ENCODE measurements around the gene TRAF3IP1. TPM values are rescaled to one million over a fixed set of nuclear protein-coding genes. Genes with fewer than 3 reads are reported as not detected.
"Not testable (repeated sequence)": the region's sequence is repeated elsewhere in the genome, so short reads cannot be mapped to it uniquely, and the experiment has no call there.

The TRAF3IP1 gene
- total RNA-seq, 1 experiment from 2014 or later, result 18.6 TPM

DNA sequence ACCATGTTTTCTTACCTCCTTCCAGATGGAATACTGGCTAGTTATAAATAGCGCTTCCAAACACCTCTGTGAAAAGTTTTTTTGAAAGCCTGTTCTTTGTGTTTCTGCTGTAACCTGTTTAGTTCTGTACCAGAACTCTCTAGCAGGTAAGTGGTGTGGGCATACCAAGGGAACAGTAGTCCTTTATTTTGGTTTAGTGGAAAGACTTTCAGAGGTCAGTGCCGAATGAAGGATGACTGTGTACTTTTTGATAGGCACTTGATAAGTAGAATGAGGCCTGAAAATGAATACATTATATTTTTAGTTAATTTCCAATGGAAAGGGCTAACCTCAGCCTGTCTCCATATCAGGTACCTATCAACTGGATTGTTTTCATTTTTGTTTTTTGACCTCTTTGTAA is 78.8 kb downstream of the TRAF3IP1 start:
- BruUV-seq (replicated peaks), result no TSS peak
- no peaks in the 10 kb centered on the region for H3K27me3 Mint-ChIP-seq (ENCODE audit: unreplicated experiment)
- H3K4me3 Mint-ChIP-seq (ENCODE audit: low read depth, unreplicated experiment), result no peak overlapping the region
- DNase-seq, result no peak
- H3K9me3 Mint-ChIP-seq (ENCODE audit: low read depth, unreplicated experiment), result no peaks in the 10 kb centered on the region
- H3K36me3 Mint-ChIP-seq (ENCODE audit: insufficient read depth, unreplicated experiment), result peaks cover 11% of the 10 kb centered on the region
- no peak overlapping the region for H3K27ac Mint-ChIP-seq (ENCODE audit: unreplicated experiment)
- CTCF ChIA-PET, result no interaction called here
- intact Hi-C loops (cut with micrococcal nuclease; ENCODE audit: unreplicated experiment), result no loop called here
- TF ChIP-seq, protein P1, sequence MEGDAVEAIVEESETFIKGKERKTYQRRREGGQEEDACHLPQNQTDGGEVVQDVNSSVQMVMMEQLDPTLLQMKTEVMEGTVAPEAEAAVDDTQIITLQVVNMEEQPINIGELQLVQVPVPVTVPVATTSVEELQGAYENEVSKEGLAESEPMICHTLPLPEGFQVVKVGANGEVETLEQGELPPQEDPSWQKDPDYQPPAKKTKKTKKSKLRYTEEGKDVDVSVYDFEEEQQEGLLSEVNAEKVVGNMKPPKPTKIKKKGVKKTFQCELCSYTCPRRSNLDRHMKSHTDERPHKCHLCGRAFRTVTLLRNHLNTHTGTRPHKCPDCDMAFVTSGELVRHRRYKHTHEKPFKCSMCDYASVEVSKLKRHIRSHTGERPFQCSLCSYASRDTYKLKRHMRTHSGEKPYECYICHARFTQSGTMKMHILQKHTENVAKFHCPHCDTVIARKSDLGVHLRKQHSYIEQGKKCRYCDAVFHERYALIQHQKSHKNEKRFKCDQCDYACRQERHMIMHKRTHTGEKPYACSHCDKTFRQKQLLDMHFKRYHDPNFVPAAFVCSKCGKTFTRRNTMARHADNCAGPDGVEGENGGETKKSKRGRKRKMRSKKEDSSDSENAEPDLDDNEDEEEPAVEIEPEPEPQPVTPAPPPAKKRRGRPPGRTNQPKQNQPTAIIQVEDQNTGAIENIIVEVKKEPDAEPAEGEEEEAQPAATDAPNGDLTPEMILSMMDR (IDR thresholded peaks at IDR 0.05; ENCODE audit: unreplicated experiment), result no peak
- peaks cover under 1% of the 10 kb centered on the region for H3K4me1 Mint-ChIP-seq (ENCODE audit: low read depth, unreplicated experiment)

DNA sequence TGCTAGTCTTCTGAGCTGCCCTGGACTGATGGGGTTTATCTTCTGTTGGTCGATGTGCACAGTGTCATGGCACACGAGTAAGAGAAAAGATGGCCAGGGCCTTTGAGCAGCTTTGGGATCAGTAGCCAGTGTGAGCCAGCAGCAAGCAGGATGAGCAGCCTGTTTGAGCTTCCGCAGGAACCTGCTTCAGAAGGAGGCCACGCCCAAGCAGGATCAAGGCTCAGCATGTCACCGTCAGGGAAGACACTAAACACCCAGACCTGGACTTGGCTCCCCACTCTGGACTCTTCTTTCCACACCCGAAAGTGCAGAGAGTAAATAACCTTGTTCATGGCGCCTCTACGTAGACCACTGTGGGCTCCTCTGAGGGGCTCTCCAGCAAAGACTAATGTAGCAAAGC is 81.2 kb downstream of the TRAF3IP1 start:
- TF ChIP-seq, protein P1 (IDR thresholded peaks at IDR 0.05; ENCODE audit: unreplicated experiment), result no peak
- H3K9me3 Mint-ChIP-seq (ENCODE audit: low read depth, unreplicated experiment), result no peaks in the 10 kb centered on the region
- H3K27ac Mint-ChIP-seq (ENCODE audit: unreplicated experiment), result no peak overlapping the region
- no peaks in the 10 kb centered on the region for H3K27me3 Mint-ChIP-seq (ENCODE audit: unreplicated experiment)
- no TSS peak for BruUV-seq (replicated peaks)
- no peak overlapping the region for H3K4me3 Mint-ChIP-seq (ENCODE audit: low read depth, unreplicated experiment)
- H3K4me1 Mint-ChIP-seq (ENCODE audit: low read depth, unreplicated experiment), result no peaks in the 10 kb centered on the region
- peaks cover 11% of the 10 kb centered on the region for H3K36me3 Mint-ChIP-seq (ENCODE audit: insufficient read depth, unreplicated experiment)
- DNase-seq, result no peak
- CTCF ChIA-PET, result no interaction called here
- intact Hi-C loops (cut with micrococcal nuclease; ENCODE audit: unreplicated experiment), result no loop called here

DNA sequence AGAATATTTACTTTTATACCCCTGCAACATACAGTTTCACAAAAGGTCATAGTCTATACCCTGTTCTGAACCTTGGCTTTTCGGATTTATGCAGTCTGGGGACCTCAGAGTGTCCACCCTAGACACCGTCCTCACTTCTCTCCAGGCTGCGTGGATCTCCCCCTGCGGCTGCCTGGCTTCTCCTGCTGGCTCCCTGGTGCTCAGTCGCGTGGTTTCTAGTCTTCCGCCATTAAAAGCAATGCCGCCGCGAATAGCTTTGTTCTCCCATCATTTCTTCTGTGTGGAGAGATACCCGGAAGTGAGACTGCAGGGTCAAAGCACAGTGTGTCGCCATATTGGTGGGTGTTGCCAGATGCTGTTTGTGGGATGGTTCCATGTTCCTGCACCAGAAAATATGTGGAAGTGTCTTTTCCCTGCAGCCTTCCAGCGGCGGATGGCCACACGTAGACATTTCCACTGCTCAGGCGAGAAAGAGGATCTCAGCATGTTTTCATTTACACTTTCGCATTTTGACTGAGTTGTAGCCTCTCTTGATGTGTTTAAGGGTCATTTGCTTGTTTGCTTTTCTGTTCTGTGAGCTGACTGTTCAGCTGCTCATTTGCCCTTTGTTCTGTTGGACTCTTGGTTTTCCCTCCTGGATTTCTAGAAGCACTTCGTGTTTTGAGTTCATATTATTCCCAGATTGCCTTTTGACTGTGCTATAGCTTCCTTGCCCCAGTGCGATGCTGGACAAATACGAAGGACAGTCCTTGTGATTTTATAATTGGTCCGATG is 83.5 kb downstream of the TRAF3IP1 start:
- BruUV-seq (replicated peaks), result no TSS peak

GRCh38 chr2:238404406-238405216 is 84.3 kb downstream of the TRAF3IP1 start:
- Mint-ChIP-seq H3K27me3 (ENCODE audit: unreplicated experiment) (no peaks in the 10 kb centered on the region), H3K36me3 (ENCODE audit: insufficient read depth, unreplicated experiment) (peaks cover under 1% of the 10 kb centered on the region), H3K4me3 (ENCODE audit: low read depth, unreplicated experiment) (no peak overlapping the region), H3K27ac (ENCODE audit: unreplicated experiment) (no peak overlapping the region), H3K9me3 (ENCODE audit: low read depth, unreplicated experiment) (no peaks in the 10 kb centered on the region), H3K4me1 (ENCODE audit: low read depth, unreplicated experiment) (no peaks in the 10 kb centered on the region)
- TF ChIP-seq, protein P1 (IDR thresholded peaks at IDR 0.05; ENCODE audit: unreplicated experiment), result no peak
- CTCF ChIA-PET, result no interaction called here
- intact Hi-C loops (cut with micrococcal nuclease; ENCODE audit: unreplicated experiment), result no loop called here
- DNase-seq, result no peak
- no TSS peak for BruUV-seq (replicated peaks)

More for the DNA sequence above, 83.5 kb downstream of the TRAF3IP1 start:
- Mint-ChIP-seq H3K27ac (ENCODE audit: unreplicated experiment) (no peak overlapping the region), H3K9me3 (ENCODE audit: low read depth, unreplicated experiment) (no peaks in the 10 kb centered on the region), H3K4me3 (ENCODE audit: low read depth, unreplicated experiment) (no peak overlapping the region), H3K4me1 (ENCODE audit: low read depth, unreplicated experiment) (no peaks in the 10 kb centered on the region), H3K27me3 (ENCODE audit: unreplicated experiment) (no peaks in the 10 kb centered on the region), H3K36me3 (ENCODE audit: insufficient read depth, unreplicated experiment) (peaks cover 4% of the 10 kb centered on the region)
- DNase-seq, result no peak
- intact Hi-C loops (cut with micrococcal nuclease; ENCODE audit: unreplicated experiment), result no loop called here
- CTCF ChIA-PET, result no interaction called here
- TF ChIP-seq, protein P1 (IDR thresholded peaks at IDR 0.05; ENCODE audit: unreplicated experiment), result no peak

DNA sequence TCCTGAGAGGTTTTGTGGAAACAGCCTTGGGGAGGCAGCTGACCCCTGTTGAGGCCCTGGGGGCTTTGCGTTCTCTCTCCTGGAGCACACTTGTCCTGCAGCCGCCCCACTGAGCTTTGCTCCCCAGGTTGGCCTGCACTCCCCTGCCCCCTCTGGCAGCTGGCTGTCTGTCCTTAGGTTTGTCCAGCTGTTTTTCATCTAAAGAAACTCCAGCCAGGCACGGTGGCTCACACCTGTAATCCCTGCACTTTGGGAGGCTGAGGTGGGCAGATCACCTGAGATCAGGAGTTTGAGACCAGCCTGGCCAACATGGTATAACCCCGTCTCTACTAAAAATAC is 84.9 kb downstream of the TRAF3IP1 start:
- intact Hi-C loops (cut with micrococcal nuclease; ENCODE audit: unreplicated experiment); BruUV-seq (replicated peaks); DNase-seq; H3K36me3 Mint-ChIP-seq (ENCODE audit: insufficient read depth, unreplicated experiment); H3K27ac Mint-ChIP-seq (ENCODE audit: unreplicated experiment); H3K9me3 Mint-ChIP-seq (ENCODE audit: low read depth, unreplicated experiment); H3K27me3 Mint-ChIP-seq (ENCODE audit: unreplicated experiment); CTCF ChIA-PET; H3K4me1 Mint-ChIP-seq (ENCODE audit: low read depth, unreplicated experiment); H3K4me3 Mint-ChIP-seq (ENCODE audit: low read depth, unreplicated experiment): not testable (repeated sequence)

All from Calu3 (cell line).